ENCODE results near the gene SUGCT.

- TF ChIP-seq FOXJ3 (CRISPR knock-in tag; IDR thresholded peaks at IDR 0.05), result no peak
- TF ChIP-seq ZFP36 (IDR thresholded peaks at IDR 0.05; ENCODE audit: low read depth, low read length, partially characterized antibody), result no peak
- no peak for TF ChIP-seq POLR2A (conservative IDR thresholded peaks at IDR 0.05)
- no peak for TF ChIP-seq ATF6 (CRISPR knock-in tag; IDR thresholded peaks at IDR 0.05)
- no peak for TF ChIP-seq SIN3B (IDR thresholded peaks at IDR 0.05; ENCODE audit: low read depth)
- TF ChIP-seq ZNF143 (CRISPR knock-in tag; IDR thresholded peaks at IDR 0.05), result no peak
- TF ChIP-seq, protein P1, sequence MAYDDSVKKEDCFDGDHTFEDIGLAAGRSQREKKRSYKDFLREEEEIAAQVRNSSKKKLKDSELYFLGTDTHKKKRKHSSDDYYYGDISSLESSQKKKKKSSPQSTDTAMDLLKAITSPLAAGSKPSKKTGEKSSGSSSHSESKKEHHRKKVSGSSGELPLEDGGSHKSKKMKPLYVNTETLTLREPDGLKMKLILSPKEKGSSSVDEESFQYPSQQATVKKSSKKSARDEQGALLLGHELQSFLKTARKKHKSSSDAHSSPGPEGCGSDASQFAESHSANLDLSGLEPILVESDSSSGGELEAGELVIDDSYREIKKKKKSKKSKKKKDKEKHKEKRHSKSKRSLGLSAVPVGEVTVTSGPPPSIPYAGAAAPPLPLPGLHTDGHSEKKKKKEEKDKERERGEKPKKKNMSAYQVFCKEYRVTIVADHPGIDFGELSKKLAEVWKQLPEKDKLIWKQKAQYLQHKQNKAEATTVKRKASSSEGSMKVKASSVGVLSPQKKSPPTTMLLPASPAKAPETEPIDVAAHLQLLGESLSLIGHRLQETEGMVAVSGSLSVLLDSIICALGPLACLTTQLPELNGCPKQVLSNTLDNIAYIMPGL (CRISPR knock-in tag; IDR thresholded peaks at IDR 0.05), result no peak
- no peak for TF ChIP-seq CHD2 (IDR thresholded peaks at IDR 0.05; ENCODE audit: low read depth, low read length)
- TF ChIP-seq SOX6 (IDR thresholded peaks at IDR 0.05), result no peak
- TF ChIP-seq ZNF583 (CRISPR knock-in tag; IDR thresholded peaks at IDR 0.05), result no peak
- no peak for TF ChIP-seq PRPF4 (IDR thresholded peaks at IDR 0.05; ENCODE audit: insufficient read depth, low read depth, low read length, poor library complexity, severe bottlenecking)
- no peak for TF ChIP-seq MCM5 (IDR thresholded peaks at IDR 0.05; ENCODE audit: low read depth)
These were observed 57.2 kb downstream of the SUGCT start for GRCh38 chr7:40192036-40192435.

All from K562 (cell line).